ENCODE results near the gene FOXP1.

DNA sequence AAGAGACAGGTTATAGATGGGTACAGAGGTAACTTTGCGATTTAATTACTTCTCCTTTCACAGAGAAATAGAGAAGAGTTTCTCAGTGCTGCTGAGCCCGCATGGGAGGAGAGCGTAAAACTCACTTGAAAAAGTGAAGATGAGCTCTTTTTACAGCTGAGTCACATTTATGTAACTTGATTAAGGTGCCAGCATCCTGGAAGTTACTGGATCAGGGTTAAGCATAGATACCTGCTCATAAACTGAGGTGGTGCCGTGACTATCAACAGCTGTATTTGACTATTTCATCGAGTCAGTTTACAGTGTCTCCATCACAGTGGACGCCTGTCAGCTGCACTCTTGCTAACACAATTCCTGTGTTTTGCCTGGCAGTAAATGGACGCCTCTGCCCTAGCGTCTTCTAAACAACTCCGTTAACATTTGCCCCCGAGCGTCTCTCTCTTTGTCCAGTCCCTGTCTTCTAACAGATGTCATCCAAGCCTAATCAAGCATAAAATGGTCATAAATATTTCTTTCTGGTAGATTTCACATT lies 414.6 kb downstream of the FOXP1 start:
- TF ChIP-seq PATZ1 (CRISPR knock-in tag; IDR thresholded peaks at IDR 0.05; ENCODE audit: borderline replicate concordance) (no peak), PPARA (CRISPR knock-in tag; IDR thresholded peaks at IDR 0.05; ENCODE audit: borderline replicate concordance) (no peak), ZFP30 (CRISPR knock-in tag; IDR thresholded peaks at IDR 0.05) (no peak), CSRNP3 (CRISPR knock-in tag; IDR thresholded peaks at IDR 0.05) (no peak)

Measured in SK-N-SH treated with all-trans-retinoic acid at 6 μM for 48 hours (cell line).